ENCODE measurements around the gene CREG1. TPM values are rescaled to one million over a fixed set of nuclear protein-coding genes. Genes with fewer than 3 reads are reported as not detected.

The CREG1 gene
- total RNA-seq, 1 donor from 2014 or later = 36.0 TPM

DNA sequence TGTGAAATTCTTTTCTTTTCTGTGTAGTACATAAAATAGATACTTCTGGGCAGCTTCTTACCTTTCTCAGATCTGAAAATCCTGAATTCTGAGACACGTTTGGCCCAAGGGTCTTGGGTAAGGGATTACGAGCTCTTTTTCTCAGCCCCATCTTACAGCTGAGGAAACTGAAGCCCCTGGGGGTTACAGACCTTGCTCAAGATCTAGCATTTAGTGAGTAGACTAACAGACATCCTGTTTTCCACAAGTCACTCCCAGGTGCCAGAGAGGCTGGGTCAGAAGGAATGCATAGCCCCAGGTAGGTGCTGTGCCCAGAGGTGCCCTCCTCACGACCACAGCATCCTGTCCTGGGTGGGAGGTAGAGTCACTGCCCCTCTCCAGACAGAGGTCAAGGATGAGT, 13.2 kb upstream of the CREG1 start:
- Histone ChIP-seq H3K27ac (ENCODE audit: low read depth, low read length) (no peak overlapping the region), H3K4me3 (ENCODE audit: insufficient read depth, low read depth, low read length) (no peak overlapping the region), H3K79me2 (ENCODE audit: insufficient read depth, low read length) (no peaks in the 10 kb centered on the region), H3K9me3 (ENCODE audit: insufficient read depth, low read depth, low read length) (no peaks in the 10 kb centered on the region), H2AFZ (ENCODE audit: low read depth, low read length) (no peak overlapping the region), H3K36me3 (ENCODE audit: insufficient read depth, low read length) (no peaks in the 10 kb centered on the region), H3K9ac (ENCODE audit: low read length) (no peak overlapping the region), H3K4me2 (ENCODE audit: low read length) (no peak overlapping the region), H3K4me1 (ENCODE audit: insufficient read depth, low read length) (no peaks in the 10 kb centered on the region), H4K20me1 (ENCODE audit: insufficient read depth, low read length) (no peaks in the 10 kb centered on the region), H3K27me3 (ENCODE audit: insufficient read depth, low read length) (no peaks in the 10 kb centered on the region)
- FAIRE-seq = no peak
- Mint-ChIP-seq H3K4me3 (ENCODE audit: unreplicated experiment) (no peak overlapping the region), H3K27me3 (ENCODE audit: low read depth, unreplicated experiment) (peaks cover 8% of the 10 kb centered on the region), H3K4me1 (ENCODE audit: low read depth, unreplicated experiment) (peaks cover 19% of the 10 kb centered on the region), H3K9me3 (ENCODE audit: unreplicated experiment) (peaks cover 4% of the 10 kb centered on the region), H3K27ac (ENCODE audit: unreplicated experiment) (no peak overlapping the region), H3K36me3 (ENCODE audit: low read depth, unreplicated experiment) (no peaks in the 10 kb centered on the region)
- no peak for TF ChIP-seq EZH2 (IDR thresholded peaks at IDR 0.05; ENCODE audit: insufficient read depth, low read length)
- TF ChIP-seq, protein P1, sequence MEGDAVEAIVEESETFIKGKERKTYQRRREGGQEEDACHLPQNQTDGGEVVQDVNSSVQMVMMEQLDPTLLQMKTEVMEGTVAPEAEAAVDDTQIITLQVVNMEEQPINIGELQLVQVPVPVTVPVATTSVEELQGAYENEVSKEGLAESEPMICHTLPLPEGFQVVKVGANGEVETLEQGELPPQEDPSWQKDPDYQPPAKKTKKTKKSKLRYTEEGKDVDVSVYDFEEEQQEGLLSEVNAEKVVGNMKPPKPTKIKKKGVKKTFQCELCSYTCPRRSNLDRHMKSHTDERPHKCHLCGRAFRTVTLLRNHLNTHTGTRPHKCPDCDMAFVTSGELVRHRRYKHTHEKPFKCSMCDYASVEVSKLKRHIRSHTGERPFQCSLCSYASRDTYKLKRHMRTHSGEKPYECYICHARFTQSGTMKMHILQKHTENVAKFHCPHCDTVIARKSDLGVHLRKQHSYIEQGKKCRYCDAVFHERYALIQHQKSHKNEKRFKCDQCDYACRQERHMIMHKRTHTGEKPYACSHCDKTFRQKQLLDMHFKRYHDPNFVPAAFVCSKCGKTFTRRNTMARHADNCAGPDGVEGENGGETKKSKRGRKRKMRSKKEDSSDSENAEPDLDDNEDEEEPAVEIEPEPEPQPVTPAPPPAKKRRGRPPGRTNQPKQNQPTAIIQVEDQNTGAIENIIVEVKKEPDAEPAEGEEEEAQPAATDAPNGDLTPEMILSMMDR (IDR thresholded peaks at IDR 0.05; ENCODE audit: insufficient read depth, low read depth, low read length) = no peak
- DNase-seq (ENCODE audit: low read depth) = no peak

DNA sequence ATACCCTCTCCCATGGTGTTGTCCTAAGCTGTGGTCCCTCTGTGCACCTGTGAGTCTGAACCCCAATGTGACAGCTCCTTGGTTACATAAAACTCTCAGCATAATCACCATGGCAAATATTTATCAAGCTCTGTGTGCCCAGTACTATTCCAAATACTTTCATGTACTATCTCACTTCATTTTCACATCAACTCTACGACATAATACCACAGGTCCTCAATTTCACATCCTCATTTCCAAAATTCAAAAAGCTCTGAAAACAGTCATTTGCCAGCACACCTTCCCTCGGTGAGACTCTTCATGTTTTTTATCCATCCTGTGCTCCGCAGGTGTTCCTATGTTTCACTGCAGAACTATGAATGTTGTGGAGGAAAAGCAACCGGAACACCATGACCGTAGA, 12.4 kb upstream of the CREG1 start:
- H2AFZ ChIP-seq (ENCODE audit: low read depth, low read length) = no peak overlapping the region
- peaks cover 19% of the 10 kb centered on the region for H3K4me1 Mint-ChIP-seq (ENCODE audit: low read depth, unreplicated experiment)
- H3K79me2 ChIP-seq (ENCODE audit: insufficient read depth, low read length) = no peaks in the 10 kb centered on the region
- no peaks in the 10 kb centered on the region for H4K20me1 ChIP-seq (ENCODE audit: insufficient read depth, low read length)
- no peaks in the 10 kb centered on the region for H3K4me1 ChIP-seq (ENCODE audit: insufficient read depth, low read length)
- no peak overlapping the region for H3K4me3 Mint-ChIP-seq (ENCODE audit: unreplicated experiment)
- no peak overlapping the region for H3K4me3 ChIP-seq (ENCODE audit: insufficient read depth, low read depth, low read length)
- no peaks in the 10 kb centered on the region for H3K36me3 ChIP-seq (ENCODE audit: insufficient read depth, low read length)
- H3K27ac ChIP-seq (ENCODE audit: low read depth, low read length) = no peak overlapping the region
- H3K27me3 ChIP-seq (ENCODE audit: insufficient read depth, low read length) = no peaks in the 10 kb centered on the region
- peaks cover 8% of the 10 kb centered on the region for H3K27me3 Mint-ChIP-seq (ENCODE audit: low read depth, unreplicated experiment)
- H3K4me2 ChIP-seq (ENCODE audit: low read length) = no peak overlapping the region
- peaks cover 4% of the 10 kb centered on the region for H3K9me3 Mint-ChIP-seq (ENCODE audit: unreplicated experiment)
- no peak overlapping the region for H3K9ac ChIP-seq (ENCODE audit: low read length)
- TF ChIP-seq, protein P1 (IDR thresholded peaks at IDR 0.05; ENCODE audit: insufficient read depth, low read depth, low read length) = no peak
- no peak for TF ChIP-seq EZH2 (IDR thresholded peaks at IDR 0.05; ENCODE audit: insufficient read depth, low read length)
- no peak for DNase-seq (ENCODE audit: low read depth)
- H3K36me3 Mint-ChIP-seq (ENCODE audit: low read depth, unreplicated experiment) = no peaks in the 10 kb centered on the region
- no peaks in the 10 kb centered on the region for H3K9me3 ChIP-seq (ENCODE audit: insufficient read depth, low read depth, low read length)
- no peak overlapping the region for H3K27ac Mint-ChIP-seq (ENCODE audit: unreplicated experiment)
- no peak for FAIRE-seq

DNA sequence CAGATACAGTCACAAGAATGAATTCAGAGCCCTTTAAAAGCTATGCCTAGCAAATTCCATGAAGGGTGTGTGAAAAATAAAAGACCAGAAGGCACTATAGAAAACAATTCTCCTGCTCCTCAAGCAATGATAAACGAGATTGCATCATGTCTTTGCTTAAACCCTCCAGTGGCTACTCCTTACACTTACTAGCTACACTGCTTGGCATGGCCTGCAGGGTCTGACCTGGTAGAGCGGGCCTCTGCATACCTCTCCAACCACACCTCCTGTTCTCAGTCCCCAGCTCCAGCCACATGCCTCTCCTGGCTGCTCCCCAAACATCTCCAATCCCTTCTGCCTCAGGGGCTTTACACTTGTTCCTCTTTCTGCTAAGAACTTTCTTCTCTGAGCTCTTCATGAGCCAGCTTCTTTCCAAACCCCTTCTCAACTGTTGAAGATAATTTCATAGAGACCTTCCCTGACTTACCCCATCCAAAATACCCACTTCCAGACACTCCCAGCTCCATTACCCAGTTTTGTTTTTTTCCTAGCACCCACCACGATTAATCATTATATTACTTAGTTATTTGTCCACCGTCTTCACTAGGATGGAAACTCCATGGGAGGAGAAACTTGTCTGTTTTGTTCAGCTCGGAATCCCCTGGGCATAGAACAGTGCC, 11.2 kb upstream of the CREG1 start:
- H3K27me3 Mint-ChIP-seq (ENCODE audit: low read depth, unreplicated experiment) = peaks cover 8% of the 10 kb centered on the region
- H2AFZ ChIP-seq (ENCODE audit: low read depth, low read length) = no peak overlapping the region
- H3K27ac ChIP-seq (ENCODE audit: low read depth, low read length) = no peak overlapping the region
- H3K79me2 ChIP-seq (ENCODE audit: insufficient read depth, low read length) = no peaks in the 10 kb centered on the region
- no peak overlapping the region for H3K4me3 ChIP-seq (ENCODE audit: insufficient read depth, low read depth, low read length)
- H3K9me3 ChIP-seq (ENCODE audit: insufficient read depth, low read depth, low read length) = no peaks in the 10 kb centered on the region
- peak overlapping the region; percentile 81 for H3K27ac Mint-ChIP-seq (ENCODE audit: unreplicated experiment)
- peaks cover 19% of the 10 kb centered on the region for H3K4me1 Mint-ChIP-seq (ENCODE audit: low read depth, unreplicated experiment)
- H3K9me3 Mint-ChIP-seq (ENCODE audit: unreplicated experiment) = peaks cover 3% of the 10 kb centered on the region
- no peak for DNase-seq (ENCODE audit: low read depth)
- TF ChIP-seq EZH2 (IDR thresholded peaks at IDR 0.05; ENCODE audit: insufficient read depth, low read length) = no peak
- TF ChIP-seq, protein P1 (IDR thresholded peaks at IDR 0.05; ENCODE audit: insufficient read depth, low read depth, low read length) = no peak
- no peak overlapping the region for H3K4me3 Mint-ChIP-seq (ENCODE audit: unreplicated experiment)
- no peaks in the 10 kb centered on the region for H3K4me1 ChIP-seq (ENCODE audit: insufficient read depth, low read length)
- H3K27me3 ChIP-seq (ENCODE audit: insufficient read depth, low read length) = peaks cover 4% of the 10 kb centered on the region
- H4K20me1 ChIP-seq (ENCODE audit: insufficient read depth, low read length) = no peaks in the 10 kb centered on the region
- FAIRE-seq = no peak
- H3K36me3 Mint-ChIP-seq (ENCODE audit: low read depth, unreplicated experiment) = no peaks in the 10 kb centered on the region
- H3K4me2 ChIP-seq (ENCODE audit: low read length) = no peak overlapping the region
- H3K36me3 ChIP-seq (ENCODE audit: insufficient read depth, low read length) = no peaks in the 10 kb centered on the region
- H3K9ac ChIP-seq (ENCODE audit: low read length) = no peak overlapping the region
